A673 (cell line): Measurements from ENCODE around the gene KRT34. TPM values are rescaled to one million over a fixed set of nuclear protein-coding genes. Genes with fewer than 3 reads are reported as not detected.

ENCODE experiments used
- BruUV-seq: library from RNA; stranded (reverse); fragments of 400-500 nt; replicated peaks from 2 replicates; lab custom pipeline; 2021; lab: Mats Ljungman, UMichigan
- CTCF ChIA-PET: fragments of 300-600 bp; sonication (Branson Sonifier 250); formaldehyde crosslinking; loops from one replicate; lab custom pipeline; 2022; ENCODE audit warnings: antibody characterized with exemption; lab: Charles Lee
- POLR2A ChIA-PET: fragments of 300-600 bp; sonication (Branson Sonifier 250); formaldehyde crosslinking; loops from one replicate; lab custom pipeline; 2022; ENCODE audit warnings: antibody characterized with exemption; ENCODE audit not compliant: low non-redundant PET; lab: Charles Lee
- DNase-seq: peaks from one replicate; pipeline ENCODE4 v3.0.0-alpha.2; 2015; ENCODE audit warnings: low spot score
- H3K27ac ChIP-seq: fragments of 200-600 bp; sonication (generic); 2 replicates; pipeline ENCODE4 v1.5.1; 2016; ENCODE audit warnings: mixed run types, low read depth, mild to moderate bottlenecking, mixed read lengths, antibody characterized with exemption, low read length; ENCODE audit not compliant: poor library complexity, severe bottlenecking
- H3K27me3 ChIP-seq: fragments of 200-600 bp; sonication (generic); replicated peaks from 2 replicates; pipeline ENCODE4 v1.6.1; 2017; ENCODE audit warnings: mixed run types, low read depth, mild to moderate bottlenecking, mixed read lengths, antibody characterized with exemption, low read length; ENCODE audit not compliant: insufficient read depth, poor library complexity
- H3K36me3 ChIP-seq: fragments of 200-600 bp; sonication (generic); 2 replicates; pipeline ENCODE4 v1.6.1; 2016; ENCODE audit warnings: mixed run types, mild to moderate bottlenecking, mixed read lengths, antibody characterized with exemption, low read length; ENCODE audit not compliant: insufficient read depth, poor library complexity, severe bottlenecking
- H3K4me1 ChIP-seq: fragments of 200-600 bp; sonication (generic); 2 replicates; pipeline ENCODE4 v1.6.1; 2017; ENCODE audit warnings: mixed run types, mild to moderate bottlenecking, mixed read lengths, antibody characterized with exemption, low read length; ENCODE audit not compliant: insufficient read depth, poor library complexity, severe bottlenecking
- H3K4me3 ChIP-seq: fragments of 200-600 bp; sonication (generic); 2 replicates; pipeline ENCODE4 v1.5.1; 2016; ENCODE audit warnings: low read depth, mixed run types, mild to moderate bottlenecking, mixed read lengths, low read length; ENCODE audit not compliant: poor library complexity, severe bottlenecking
- H3K9me3 ChIP-seq: fragments of 200-600 bp; sonication (generic); 2 replicates; pipeline ENCODE4 v1.6.1; 2016; ENCODE audit warnings: mixed run types, low read depth, mild to moderate bottlenecking, mixed read lengths, antibody characterized with exemption, low read length; ENCODE audit not compliant: poor library complexity, severe bottlenecking
- CTCF ChIP-seq: fragments of 300-800, 200-600 bp; sonication (generic); conservative IDR thresholded peaks from 2 replicates; pipeline ENCODE4 v1.5.1; 2017; ENCODE audit warnings: low read depth, mild to moderate bottlenecking, antibody characterized with exemption, low read length, moderate library complexity, mixed read lengths
- EZH2 ChIP-seq: fragments of 200-600 bp; sonication (generic); IDR thresholded peaks from 2 replicates; pipeline ENCODE4 v1.6.1; 2017; ENCODE audit warnings: borderline replicate concordance, low read depth, mild to moderate bottlenecking, mixed read lengths, antibody characterized with exemption, low read length; ENCODE audit not compliant: poor library complexity, severe bottlenecking
- intact Hi-C: fragments of 100-400 bp; cut with micrococcal nuclease; formaldehyde crosslinking; loops from one replicate; pipeline ENCODE4 v1.10.0; 2022; ENCODE audit not compliant: unreplicated experiment
- total RNA-seq: library from RNA; stranded (reverse); gene quantifications from 2 replicates; pipeline ENCODE4 v1.2.3, GENCODE V29; 2021

The KRT34 gene
- total RNA-seq, 1 experiment from 2014 or later, result not detected

DNA sequence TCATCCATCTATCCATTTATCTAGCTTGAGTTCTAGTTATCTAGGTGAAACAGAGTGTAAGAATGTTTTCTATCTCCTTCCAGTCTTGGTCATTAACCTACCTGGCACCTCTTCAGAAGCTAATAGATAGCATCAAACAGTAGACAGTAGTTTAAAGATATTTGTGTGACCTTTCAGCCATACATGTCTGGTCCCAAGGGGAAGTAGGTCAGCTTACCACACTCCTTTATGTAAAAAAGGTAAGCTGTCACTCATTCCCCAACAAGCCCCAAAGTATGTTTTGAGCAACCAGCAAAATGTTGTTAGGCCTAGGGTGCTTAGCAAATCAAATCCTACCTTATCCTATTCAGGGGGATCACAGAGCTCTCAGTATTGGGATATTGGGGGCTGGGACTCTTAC, 16.0 kb downstream of the KRT34 start:
- BruUV-seq, result no TSS peak
- CTCF ChIA-PET, result no interaction called here

GRCh38 chr17:41363881-41364280, 18.2 kb downstream of the KRT34 start:
- POLR2A ChIA-PET, result no interaction called here
- intact Hi-C loops, result no loop called here
- no peaks in the 10 kb centered on the region for H3K4me1 ChIP-seq
- H3K27me3 ChIP-seq, result no peaks in the 10 kb centered on the region
- BruUV-seq, result no TSS peak
- H3K9me3 ChIP-seq, result no peaks in the 10 kb centered on the region
- TF ChIP-seq EZH2 (no peak), CTCF (no peak)
- no peak overlapping the region for H3K27ac ChIP-seq
- DNase-seq, result no peak
- no peaks in the 10 kb centered on the region for H3K36me3 ChIP-seq
- CTCF ChIA-PET, result no interaction called here
- H3K4me3 ChIP-seq, result no peak overlapping the region

More for the DNA sequence above, 16.0 kb downstream of the KRT34 start:
- TF ChIP-seq EZH2 (no peak), CTCF (no peak)
- no peak overlapping the region for H3K27ac ChIP-seq
- DNase-seq, result no peak
- H3K4me3 ChIP-seq, result no peak overlapping the region
- POLR2A ChIA-PET, result no interaction called here
- H3K4me1 ChIP-seq, result no peaks in the 10 kb centered on the region
- no peaks in the 10 kb centered on the region for H3K9me3 ChIP-seq
- intact Hi-C loops, result no loop called here
- no peaks in the 10 kb centered on the region for H3K27me3 ChIP-seq
- H3K36me3 ChIP-seq, result no peaks in the 10 kb centered on the region

DNA sequence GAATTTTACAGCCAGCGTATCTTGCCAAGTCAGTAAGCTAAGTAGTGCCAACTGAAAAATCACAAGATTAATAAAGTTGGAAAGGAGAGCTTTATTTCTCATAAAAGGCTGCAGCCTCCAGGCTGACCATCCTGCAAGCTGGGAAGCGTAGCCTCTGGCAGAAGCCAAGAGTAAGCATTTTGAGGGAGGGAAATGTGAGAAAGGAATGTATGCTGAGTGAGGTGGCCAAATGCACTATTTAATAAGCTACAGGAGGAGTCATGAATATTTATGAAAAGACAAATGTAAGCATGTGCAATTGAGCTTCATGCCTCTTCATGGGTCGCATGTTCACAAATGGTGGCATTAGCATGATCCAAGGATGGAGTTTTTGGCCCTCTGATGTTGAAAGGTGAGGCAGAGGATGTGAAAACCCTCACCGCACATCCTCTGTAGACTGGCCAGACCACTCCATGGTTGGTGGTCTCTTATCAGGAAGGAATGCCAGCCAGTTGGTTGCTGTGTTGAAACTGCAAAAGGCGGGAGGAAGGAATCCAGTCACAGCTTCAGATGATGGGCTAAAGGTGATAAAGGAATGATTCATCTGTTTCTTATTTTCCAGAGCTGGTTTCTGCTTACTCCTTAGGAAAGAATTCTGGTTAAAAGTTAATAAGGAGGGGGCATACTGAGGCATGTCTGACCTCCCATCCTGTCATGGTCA, 21.7 kb downstream of the KRT34 start:
- BruUV-seq, result no TSS peak
- no peak for DNase-seq
- ChIA-PET CTCF (no interaction called here), POLR2A (no interaction called here)
- Histone ChIP-seq H3K27ac (no peak overlapping the region), H3K9me3 (no peaks in the 10 kb centered on the region), H3K27me3 (no peaks in the 10 kb centered on the region), H3K36me3 (no peaks in the 10 kb centered on the region), H3K4me3 (no peak overlapping the region), H3K4me1 (no peaks in the 10 kb centered on the region)
- intact Hi-C loops, result no loop called here
- TF ChIP-seq CTCF, result no peak
- TF ChIP-seq EZH2, result no peak
